Endodermal cell (in vitro differentiated cells): Measurements from ENCODE around the gene CSNK1E. TPM values are rescaled to one million over a fixed set of nuclear protein-coding genes. Genes with fewer than 3 reads are reported as not detected.
"Not testable (repeated sequence)": the region's sequence is repeated elsewhere in the genome, so short reads cannot be mapped to it uniquely, and the experiment has no call there.

ENCODE experiments used
- DNase-seq: peaks from one replicate; pipeline ENCODE4 v3.0.0-alpha.2; 2017
- H3K27ac ChIP-seq: 2 replicates; pipeline ENCODE4 v1.5.1; 2013; ENCODE audit warnings: mild to moderate bottlenecking, low read depth, low read length, moderate library complexity
- H3K27me3 ChIP-seq: 2 replicates; pipeline ENCODE4 v1.6.1; 2013; ENCODE audit warnings: mild to moderate bottlenecking, low read length, moderate library complexity; ENCODE audit not compliant: insufficient read depth, control insufficient read depth, poor library complexity, severe bottlenecking
- H3K36me3 ChIP-seq: 2 replicates; pipeline ENCODE4 v1.7.0; 2013; ENCODE audit warnings: mild to moderate bottlenecking, low read length, moderate library complexity; ENCODE audit not compliant: control insufficient read depth, insufficient read depth
- H3K4me1 ChIP-seq: one replicate; pipeline ENCODE4 v1.7.0; 2013; ENCODE audit warnings: low read length; ENCODE audit not compliant: control insufficient read depth, insufficient read depth
- H3K4me3 ChIP-seq: 2 replicates; pipeline ENCODE4 v1.5.1; 2013; ENCODE audit warnings: mild to moderate bottlenecking, low read length, moderate library complexity
- H3K9ac ChIP-seq: 2 replicates; pipeline ENCODE4 v1.6.1; 2013; ENCODE audit warnings: mild to moderate bottlenecking, low read length, moderate library complexity; ENCODE audit not compliant: poor library complexity, severe bottlenecking; ENCODE audit errors: extremely low read depth
- H3K9me3 ChIP-seq: 2 replicates; pipeline ENCODE4 v1.6.1; 2013; ENCODE audit warnings: mild to moderate bottlenecking, low read length, moderate library complexity; ENCODE audit not compliant: control insufficient read depth
- H3K27ac Mint-ChIP-seq: 2 replicates; pipeline ENCODE4 v1.8.0; 2020; ENCODE audit warnings: mixed read lengths
- H3K27me3 Mint-ChIP-seq: 2 replicates; pipeline ENCODE4 v1.8.0; 2021; ENCODE audit warnings: mild to moderate bottlenecking, mixed read lengths; ENCODE audit not compliant: insufficient read depth
- H3K36me3 Mint-ChIP-seq: 2 replicates; pipeline ENCODE4 v1.8.0; 2020; ENCODE audit warnings: low read depth, mixed read lengths
- H3K4me1 Mint-ChIP-seq: 2 replicates; pipeline ENCODE4 v1.8.0; 2020; ENCODE audit warnings: mixed read lengths
- H3K4me3 Mint-ChIP-seq: 2 replicates; pipeline ENCODE4 v1.8.0; 2020; ENCODE audit warnings: mild to moderate bottlenecking, moderate library complexity, mixed read lengths
- H3K9me3 Mint-ChIP-seq: 2 replicates; pipeline ENCODE4 v1.8.0; 2020; ENCODE audit warnings: mild to moderate bottlenecking, mixed read lengths
- WGBS, 2 experiments: methylation state at CpG; one replicate each; pipeline versions ENCODE4 v1.1.5 to v1.1.7; 2013; ENCODE audit warnings: missing lambda C conversion rate in 2 of 2, mixed read lengths in 1 of 2; ENCODE audit not compliant: insufficient coverage in 1 of 2, insufficient read length in 1 of 2; 5-methylcytosine and 5-hydroxymethylcytosine counted together
- total RNA-seq, 2 donors: library from RNA; stranded (reverse); fragmentation: NEBNext Ultra II Directional in 1 of 2; extraction: Animal tissue kit (Norgen Biotek cat#: 25700) in 1 of 2; gene quantifications; 2 replicates in 1 of 2; 3 replicates in 1 of 2; pipeline ENCODE4 v1.2.1, GENCODE V29; 2021
- TF ChIP-seq, protein P1 (sequence below): fragments of 200-600 bp; sonication (generic); conservative IDR thresholded peaks from 2 replicates; pipeline ENCODE4 v1.5.0; 2021; ENCODE audit warnings: antibody characterized with exemption, mild to moderate bottlenecking

Gene CSNK1E
- total RNA-seq, 2 donors from 2014 or later = 224 to 229 TPM

DNA sequence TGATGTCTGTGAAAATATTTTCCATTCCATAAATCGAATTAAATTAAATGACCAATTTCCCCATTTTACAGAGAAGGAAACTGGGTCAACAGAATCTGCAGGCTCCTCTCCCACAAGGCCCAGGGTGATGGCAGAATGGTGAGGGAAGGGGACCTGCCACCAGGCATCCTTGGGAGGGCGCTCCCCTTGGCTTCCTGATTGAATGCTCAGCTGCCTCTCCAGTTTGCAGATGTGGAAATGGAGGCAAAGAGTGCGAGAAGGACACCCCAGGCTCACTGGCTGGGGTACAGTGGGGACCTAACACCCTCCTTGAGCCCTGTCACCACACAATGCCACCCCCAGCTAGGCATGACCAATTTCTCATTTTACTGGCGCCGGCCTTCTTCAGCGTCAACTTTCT is 28.5 kb upstream of the CSNK1E start:
- no peak overlapping the region for H3K9ac ChIP-seq
- H3K4me3 Mint-ChIP-seq = no peak overlapping the region
- 86 to 93% methylated on average over 4 to 5 of the region's 6 CpGs for WGBS, 2 experiments
- no peaks in the 10 kb centered on the region for H3K27me3 ChIP-seq
- H3K4me1 ChIP-seq = no peaks in the 10 kb centered on the region
- H3K4me3 ChIP-seq = no peak overlapping the region
- H3K36me3 ChIP-seq = peaks cover 3% of the 10 kb centered on the region
- no peak overlapping the region for H3K27ac ChIP-seq
- H3K4me1 Mint-ChIP-seq = peaks cover 12% of the 10 kb centered on the region
- no peak overlapping the region for H3K27ac Mint-ChIP-seq
- no peaks in the 10 kb centered on the region for H3K9me3 Mint-ChIP-seq
- H3K27me3 Mint-ChIP-seq = peaks cover 8% of the 10 kb centered on the region
- no peaks in the 10 kb centered on the region for H3K36me3 Mint-ChIP-seq
- H3K9me3 ChIP-seq = no peaks in the 10 kb centered on the region
- TF ChIP-seq, protein P1, sequence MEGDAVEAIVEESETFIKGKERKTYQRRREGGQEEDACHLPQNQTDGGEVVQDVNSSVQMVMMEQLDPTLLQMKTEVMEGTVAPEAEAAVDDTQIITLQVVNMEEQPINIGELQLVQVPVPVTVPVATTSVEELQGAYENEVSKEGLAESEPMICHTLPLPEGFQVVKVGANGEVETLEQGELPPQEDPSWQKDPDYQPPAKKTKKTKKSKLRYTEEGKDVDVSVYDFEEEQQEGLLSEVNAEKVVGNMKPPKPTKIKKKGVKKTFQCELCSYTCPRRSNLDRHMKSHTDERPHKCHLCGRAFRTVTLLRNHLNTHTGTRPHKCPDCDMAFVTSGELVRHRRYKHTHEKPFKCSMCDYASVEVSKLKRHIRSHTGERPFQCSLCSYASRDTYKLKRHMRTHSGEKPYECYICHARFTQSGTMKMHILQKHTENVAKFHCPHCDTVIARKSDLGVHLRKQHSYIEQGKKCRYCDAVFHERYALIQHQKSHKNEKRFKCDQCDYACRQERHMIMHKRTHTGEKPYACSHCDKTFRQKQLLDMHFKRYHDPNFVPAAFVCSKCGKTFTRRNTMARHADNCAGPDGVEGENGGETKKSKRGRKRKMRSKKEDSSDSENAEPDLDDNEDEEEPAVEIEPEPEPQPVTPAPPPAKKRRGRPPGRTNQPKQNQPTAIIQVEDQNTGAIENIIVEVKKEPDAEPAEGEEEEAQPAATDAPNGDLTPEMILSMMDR = no peak
- peak; percentile 30 for DNase-seq

DNA sequence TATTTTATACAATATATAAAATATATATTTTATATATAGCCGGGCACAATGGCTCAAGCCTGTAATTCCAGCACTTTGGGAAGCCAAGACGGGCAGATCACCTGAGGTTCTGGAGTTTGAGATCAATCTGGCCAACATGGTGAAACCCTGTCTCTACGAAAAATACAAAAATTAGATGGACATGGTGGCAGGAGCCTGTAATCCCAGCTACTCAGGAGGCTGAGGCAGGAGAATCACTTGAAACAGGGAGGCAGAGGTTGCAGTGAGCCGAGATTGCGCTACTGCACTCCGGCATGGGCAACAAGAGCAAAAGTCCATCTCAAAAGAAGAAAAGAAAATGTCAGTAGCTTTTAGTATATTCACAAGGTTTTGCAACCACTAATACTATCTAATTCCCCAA is 22.7 kb upstream of the CSNK1E start:
- H3K27me3 Mint-ChIP-seq = peaks cover 28% of the 10 kb centered on the region
- DNase-seq = peak; percentile 6

DNA sequence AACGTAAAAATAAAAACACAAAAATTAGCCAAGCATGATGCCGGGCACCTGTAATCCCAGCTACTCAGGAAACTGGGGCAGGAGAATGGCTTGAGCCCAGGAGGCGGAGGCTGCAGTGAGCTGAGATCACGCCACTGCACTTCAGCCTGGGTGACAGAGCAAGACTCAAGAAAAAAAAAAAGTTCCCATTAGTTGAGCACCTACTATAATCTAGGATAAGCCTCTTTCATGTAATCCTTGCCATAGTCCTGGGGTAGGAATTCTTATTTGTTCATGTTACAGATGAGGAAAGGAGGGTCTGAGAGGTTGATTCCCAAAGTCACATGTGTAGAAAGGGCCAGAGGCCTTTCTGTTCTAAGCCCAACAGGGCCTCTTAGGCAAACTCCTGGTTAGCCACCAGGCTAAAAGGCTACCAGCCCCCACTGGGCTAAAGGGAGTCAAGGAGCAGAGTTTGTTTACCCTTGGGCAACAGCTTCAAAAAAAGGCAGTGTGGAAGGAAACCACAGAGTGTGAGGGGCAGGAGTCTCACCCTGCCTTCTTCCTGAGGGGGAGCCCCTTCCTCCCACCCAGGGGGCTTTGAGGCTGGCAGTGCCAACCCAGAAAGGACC is 21.6 kb upstream of the CSNK1E start:
- Mint-ChIP-seq H3K9me3 (no peaks in the 10 kb centered on the region), H3K4me3 (no peak overlapping the region), H3K4me1 (no peaks in the 10 kb centered on the region), H3K36me3 (no peaks in the 10 kb centered on the region), H3K27ac (no peak overlapping the region), H3K27me3 (peaks cover 34% of the 10 kb centered on the region)
- WGBS, 2 experiments = 95 to 97% methylated on average over 3 to 4 of the region's 4 CpGs
- Histone ChIP-seq H3K27me3 (peaks cover 26% of the 10 kb centered on the region), H3K4me3 (no peak overlapping the region), H3K9ac (no peak overlapping the region), H3K9me3 (no peaks in the 10 kb centered on the region), H3K36me3 (no peaks in the 10 kb centered on the region), H3K4me1 (no peaks in the 10 kb centered on the region), H3K27ac (no peak overlapping the region)
- TF ChIP-seq, protein P1 = no peak
- peak; percentile 48 for DNase-seq

More for the DNA sequence above, 22.7 kb upstream of the CSNK1E start:
- not testable (repeated sequence) for H3K36me3 Mint-ChIP-seq, H3K27ac Mint-ChIP-seq, H3K36me3 ChIP-seq, H3K4me1 ChIP-seq, H3K4me3 Mint-ChIP-seq, H3K9ac ChIP-seq, H3K4me1 Mint-ChIP-seq, H3K4me3 ChIP-seq, H3K9me3 ChIP-seq, H3K27ac ChIP-seq, H3K9me3 Mint-ChIP-seq
- WGBS, 2 experiments = 95 to 98% methylated on average over 4 to 6 of the region's 6 CpGs
- H3K27me3 ChIP-seq = peaks cover 17% of the 10 kb centered on the region

DNA sequence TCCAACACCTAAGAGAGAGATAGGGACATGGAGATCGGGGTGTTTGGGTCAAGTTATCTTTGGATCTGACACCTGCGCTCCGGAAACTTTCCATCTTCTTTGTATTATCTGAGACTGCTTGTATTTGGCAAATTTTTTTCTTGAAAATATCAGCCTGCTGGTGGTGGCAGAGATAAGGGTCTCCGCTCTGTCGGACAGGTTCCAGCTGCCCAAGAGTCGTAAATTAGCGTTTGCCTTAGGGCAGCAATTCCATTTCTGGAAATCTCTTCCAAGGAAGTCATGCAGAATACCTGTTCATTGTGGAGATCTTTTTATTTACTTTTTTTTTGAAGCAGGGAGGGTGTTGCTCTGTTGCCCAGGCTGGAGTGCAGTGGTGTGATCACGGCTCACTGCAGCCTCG is 19.5 kb upstream of the CSNK1E start:
- Mint-ChIP-seq H3K27ac (no peak overlapping the region), H3K9me3 (no peaks in the 10 kb centered on the region)

More for the DNA sequence above, 19.5 kb upstream of the CSNK1E start:
- H3K27me3 ChIP-seq = peaks cover 26% of the 10 kb centered on the region
- no peaks in the 10 kb centered on the region for H3K4me1 ChIP-seq
- no peaks in the 10 kb centered on the region for H3K36me3 ChIP-seq
- Mint-ChIP-seq H3K4me3 (peak overlapping the region; percentile 48), H3K27me3 (peaks cover 40% of the 10 kb centered on the region), H3K4me1 (no peaks in the 10 kb centered on the region), H3K36me3 (no peaks in the 10 kb centered on the region)
- H3K9me3 ChIP-seq = no peaks in the 10 kb centered on the region
- no peak for DNase-seq
- WGBS, 2 experiments = 83 to 87% methylated on average over 6 to 9 of the region's 9 CpGs
- H3K27ac ChIP-seq = no peak overlapping the region
- no peak overlapping the region for H3K9ac ChIP-seq
- TF ChIP-seq, protein P1 = no peak
- peak overlapping the region; percentile 73 for H3K4me3 ChIP-seq
